Memory B cell (primary cell): Measurements from ENCODE around the gene VPS72.

Experiments used
- ATAC-seq: fragments of 150-1000 bp; cut with Tn5 transposase; 2 replicates; pipeline ENCODE4 v1.10.0; 2021; ENCODE audit warnings: low read depth, mild to moderate bottlenecking, moderate library complexity
- DNase-seq, 2 donors: peaks; one replicate each; pipeline ENCODE4 v3.0.0; 2022; ENCODE audit warnings: low spot score in 2 of 2
- H3K27ac Mint-ChIP-seq: one replicate; pipeline ENCODE4 v1.8.0; 2022; ENCODE audit warnings: mild to moderate bottlenecking, moderate library complexity, mixed read lengths
- H3K27me3 Mint-ChIP-seq: one replicate; pipeline ENCODE4 v1.8.0; 2022; ENCODE audit warnings: mixed read lengths
- H3K36me3 Mint-ChIP-seq: one replicate; pipeline ENCODE4 v1.8.0; 2022; ENCODE audit warnings: mild to moderate bottlenecking, mixed read lengths
- H3K4me1 Mint-ChIP-seq: one replicate; pipeline ENCODE4 v1.8.0; 2022; ENCODE audit warnings: mixed read lengths
- H3K4me3 Mint-ChIP-seq: one replicate; pipeline ENCODE4 v1.8.0; 2022; ENCODE audit warnings: mild to moderate bottlenecking, moderate library complexity, mixed read lengths
- H3K9me3 Mint-ChIP-seq: one replicate; pipeline ENCODE4 v1.8.0; 2022; ENCODE audit warnings: mixed read lengths

Gene VPS72

GRCh38 chr1:151130987-151131586 lies 58.9 kb downstream of the VPS72 start:
- Mint-ChIP-seq H3K4me1 (peaks cover 8% of the 10 kb centered on the region), H3K9me3 (no peaks in the 10 kb centered on the region), H3K4me3 (peak overlapping the region; percentile 84), H3K27me3 (no peaks in the 10 kb centered on the region), H3K36me3 (peaks cover 2% of the 10 kb centered on the region), H3K27ac (no peak overlapping the region)
- DNase-seq = peak; percentile 58 to 67
- ATAC-seq = peak; percentile 98

- H3K9me3 Mint-ChIP-seq = no peaks in the 10 kb centered on the region
- H3K27me3 Mint-ChIP-seq = no peaks in the 10 kb centered on the region
- peaks cover 8% of the 10 kb centered on the region for H3K4me1 Mint-ChIP-seq
- no peak for ATAC-seq
- no peak for DNase-seq
- H3K27ac Mint-ChIP-seq = no peak overlapping the region
- peaks cover 11% of the 10 kb centered on the region for H3K36me3 Mint-ChIP-seq
- H3K4me3 Mint-ChIP-seq = no peak overlapping the region
These were observed 61.2 kb downstream of the VPS72 start for GRCh38 chr1:151128800-151129199.
